Endothelial cell of umbilical vein (primary cell): ENCODE measurements around the gene ETFBKMT. TPM values are rescaled to one million over a fixed set of nuclear protein-coding genes. Genes with fewer than 3 reads are reported as not detected.

Experiments used
- BruUV-seq: library from RNA; stranded (reverse); fragments of 400-500 nt; replicated peaks from 2 replicates; lab custom pipeline; 2021; lab: Mats Ljungman, UMichigan
- CTCF ChIA-PET: fragments of 300-600, 350-600 bp; sonication (Branson Sonifier 250); formaldehyde crosslinking; loops from one replicate; lab custom pipeline; 2021; ENCODE audit warnings: antibody characterized with exemption, inconsistent platforms; lab: Charles Lee
- POLR2A ChIA-PET: fragments of 300-600, 350-600 bp; sonication (Branson Sonifier 250); formaldehyde crosslinking; loops from one replicate; lab custom pipeline; 2021; ENCODE audit warnings: antibody characterized with exemption, inconsistent platforms; lab: Charles Lee
- DNase-seq: peaks from one replicate; pipeline ENCODE4 v3.0.0-alpha.2; 2011; ENCODE audit warnings: low read depth, low spot score
- FAIRE-seq: peaks from 2 replicates; lab custom pipeline; 2011; peaks lifted over from hg19 to GRCh38; lab: Jason Lieb, UNC
- H2AFZ ChIP-seq: 2 replicates; pipeline ENCODE4 v1.6.0; 2012; ENCODE audit warnings: low read depth, low read length, control low read depth, inconsistent platforms
- H3K27ac ChIP-seq: 2 replicates; pipeline ENCODE4 v1.5.1; 2011; ENCODE audit warnings: low read depth, mild to moderate bottlenecking, control low read depth, low read length, moderate library complexity; ENCODE audit not compliant: insufficient read depth
- H3K27me3 ChIP-seq, 2 experiments: 2 replicates each; pipeline versions ENCODE4 v1.6.0 to v1.6.1; 2011; ENCODE audit warnings: low read length in 2 of 2, mixed read lengths in 1 of 2; ENCODE audit not compliant: control insufficient read depth in 2 of 2, insufficient read depth in 2 of 2
- H3K36me3 ChIP-seq, 2 experiments: 2 replicates in 1 of 2; 3 replicates in 1 of 2; pipeline ENCODE4 v1.5.1; 2011; ENCODE audit warnings: low read length in 2 of 2, mild to moderate bottlenecking in 1 of 2, moderate library complexity in 1 of 2; ENCODE audit not compliant: control insufficient read depth in 2 of 2, insufficient read depth in 2 of 2; ENCODE audit errors: extremely low read depth in 1 of 2
- H3K4me1 ChIP-seq: 3 replicates; pipeline ENCODE4 v1.5.1; 2011; ENCODE audit warnings: mild to moderate bottlenecking, low read length; ENCODE audit not compliant: control insufficient read depth, insufficient read depth; ENCODE audit errors: extremely low read depth
- H3K4me2 ChIP-seq: 2 replicates; pipeline ENCODE4 v1.6.1; 2011; ENCODE audit warnings: low read length, control low read depth, mixed read lengths; ENCODE audit not compliant: insufficient read depth
- H3K4me3 ChIP-seq, 3 experiments: fragments of 200-600 bp in 1 of 3; sonication (generic), shearing (Covaris generic) in 1 of 3; replicated peaks in 1 of 3; 2 replicates each; pipeline ENCODE4 v1.5.1; 2011 to 2016; ENCODE audit warnings: control low read depth in 3 of 3, low read length in 3 of 3, mild to moderate bottlenecking in 2 of 3, inconsistent platforms in 1 of 3, low read depth in 1 of 3, moderate library complexity in 1 of 3; ENCODE audit not compliant: insufficient read depth in 1 of 3
- H3K79me2 ChIP-seq: 2 replicates; pipeline ENCODE4 v1.6.0; 2012; ENCODE audit warnings: low read length, inconsistent platforms; ENCODE audit not compliant: control insufficient read depth, insufficient read depth
- H3K9ac ChIP-seq: replicated peaks from 2 replicates; pipeline ENCODE3; 2011; ENCODE audit warnings: low read length, control low read depth; ENCODE audit not compliant: insufficient read depth; ENCODE audit errors: extremely low read depth
- H3K9me1 ChIP-seq: replicated peaks from 3 replicates; pipeline ENCODE4 v1.6.0; 2011; ENCODE audit warnings: mild to moderate bottlenecking, low read length; ENCODE audit not compliant: control insufficient read depth, insufficient read depth; ENCODE audit errors: extremely low read depth
- H3K9me3 ChIP-seq: replicated peaks from 2 replicates; pipeline ENCODE4 v1.5.1; 2012; ENCODE audit warnings: low read length, inconsistent platforms; ENCODE audit not compliant: control insufficient read depth, insufficient read depth
- H4K20me1 ChIP-seq: replicated peaks from 2 replicates; pipeline ENCODE3; 2011; ENCODE audit warnings: mild to moderate bottlenecking, low read length; ENCODE audit not compliant: control insufficient read depth, insufficient read depth; ENCODE audit errors: extremely low read depth
- EZH2 ChIP-seq: IDR thresholded peaks from 2 replicates; pipeline ENCODE4 v1.6.1; 2012; ENCODE audit warnings: borderline replicate concordance, low read depth, mild to moderate bottlenecking, moderate library complexity, low read length, inconsistent platforms; ENCODE audit not compliant: severe bottlenecking
- FOS ChIP-seq: IDR thresholded peaks from 2 replicates; pipeline ENCODE4 v1.6.1; 2011; ENCODE audit warnings: mild to moderate bottlenecking, low read length, moderate library complexity, borderline replicate concordance; ENCODE audit not compliant: insufficient read depth
- GATA2 ChIP-seq: IDR thresholded peaks from 2 replicates; pipeline ENCODE4 v1.7.0; 2011; ENCODE audit warnings: low read depth, mild to moderate bottlenecking, moderate library complexity, mixed read lengths, low read length; ENCODE audit not compliant: insufficient read length, insufficient read depth
- JUN ChIP-seq: IDR thresholded peaks from 2 replicates; pipeline ENCODE4 v1.6.1; 2011; ENCODE audit warnings: borderline replicate concordance, low read depth; ENCODE audit not compliant: insufficient read length, insufficient read depth
- MAX ChIP-seq: IDR thresholded peaks from 2 replicates; pipeline ENCODE4 v1.6.1; 2011; ENCODE audit not compliant: insufficient read depth, insufficient read length
- MYC ChIP-seq: IDR thresholded peaks from one replicate; pipeline ENCODE4 v1.6.1; 2011; ENCODE audit warnings: mild to moderate bottlenecking, low read depth, low read length
- POLR2A ChIP-seq: IDR thresholded peaks from 2 replicates; pipeline ENCODE4 v1.6.1; 2012; ENCODE audit warnings: low read depth, mild to moderate bottlenecking, control low read depth, low read length
- POLR2AphosphoS5 ChIP-seq: IDR thresholded peaks from 2 replicates; pipeline ENCODE4 v1.6.1; 2012; ENCODE audit warnings: low read depth, mild to moderate bottlenecking, control low read depth, low read length, moderate library complexity; ENCODE audit not compliant: insufficient read depth
- dilution Hi-C: fragments of 300-500 bp; cut with MboI; formaldehyde crosslinking; loops from one replicate; pipeline ENCODE4 v1.15.0; 2019; ENCODE audit warnings: low sequenced_read_pairs; ENCODE audit not compliant: extremely low pct_ligation_motif_present
- intact Hi-C: fragments of 100-400 bp; cut with micrococcal nuclease; formaldehyde crosslinking; loops from one replicate; pipeline ENCODE4 v1.10.0; 2022
- polyA plus RNA-seq, 4 experiments: library from polyadenylated mRNA; depleted of rRNA in 3 of 4; stranded (reverse) in 3 of 4; unstranded in 1 of 4; fragments of >200 nt; gene quantifications; 2 replicates each; pipeline versions ENCODE4 v1.2.1 to v1.2.3, GENCODE V29; 2011 to 2012; ENCODE audit warnings: missing spikeins in 1 of 4
- total RNA-seq: library from RNA; stranded (reverse); gene quantifications from 2 replicates; pipeline ENCODE4 v1.2.3, GENCODE V29; 2021
- TF ChIP-seq, protein P1 (sequence below), 2 donors: IDR thresholded peaks; 1 replicate in 1 of 2; 2 replicates in 1 of 2; pipeline ENCODE4 v1.5.1; 2011; ENCODE audit warnings: low read length in 2 of 2, mild to moderate bottlenecking in 2 of 2, moderate library complexity in 2 of 2, control low read depth in 1 of 2, inconsistent platforms in 1 of 2, low read depth in 1 of 2; ENCODE audit not compliant: insufficient read depth in 1 of 2; ENCODE audit errors: extremely low read depth in 1 of 2

ETFBKMT gene
- total and polyA plus RNA-seq, 2 donors (not counting 3 experiments of a cell fraction or from before 2014, with no cell fraction given), result 1.4 to 3.1 TPM

- CTCF ChIA-PET, result interaction anchor here (6.1 kb wide), 1 partner anchor 228 kb away, joined by 140 read pairs; no protein-coding TSS in a partner anchor
- FAIRE-seq (no peak), DNase-seq (no peak)
- no TSS peak for BruUV-seq
- H3K79me2 ChIP-seq, result no peaks in the 10 kb centered on the region
- no peaks in the 10 kb centered on the region for H4K20me1 ChIP-seq
- H3K4me1 ChIP-seq, result peaks cover 5% of the 10 kb centered on the region
- no peaks in the 10 kb centered on the region for H3K36me3 ChIP-seq
- no peak overlapping the region for H3K4me3 ChIP-seq
- dilution Hi-C loops (no loop called here), intact Hi-C loops (no loop called here)
- POLR2A ChIA-PET, result no interaction called here
- no peak overlapping the region for H2AFZ ChIP-seq
- no peak overlapping the region for H3K27ac ChIP-seq
- no peaks in the 10 kb centered on the region for H3K9me1 ChIP-seq
- H3K9me3 ChIP-seq, result no peaks in the 10 kb centered on the region
- no peaks in the 10 kb centered on the region for H3K27me3 ChIP-seq
- TF ChIP-seq, protein P1, sequence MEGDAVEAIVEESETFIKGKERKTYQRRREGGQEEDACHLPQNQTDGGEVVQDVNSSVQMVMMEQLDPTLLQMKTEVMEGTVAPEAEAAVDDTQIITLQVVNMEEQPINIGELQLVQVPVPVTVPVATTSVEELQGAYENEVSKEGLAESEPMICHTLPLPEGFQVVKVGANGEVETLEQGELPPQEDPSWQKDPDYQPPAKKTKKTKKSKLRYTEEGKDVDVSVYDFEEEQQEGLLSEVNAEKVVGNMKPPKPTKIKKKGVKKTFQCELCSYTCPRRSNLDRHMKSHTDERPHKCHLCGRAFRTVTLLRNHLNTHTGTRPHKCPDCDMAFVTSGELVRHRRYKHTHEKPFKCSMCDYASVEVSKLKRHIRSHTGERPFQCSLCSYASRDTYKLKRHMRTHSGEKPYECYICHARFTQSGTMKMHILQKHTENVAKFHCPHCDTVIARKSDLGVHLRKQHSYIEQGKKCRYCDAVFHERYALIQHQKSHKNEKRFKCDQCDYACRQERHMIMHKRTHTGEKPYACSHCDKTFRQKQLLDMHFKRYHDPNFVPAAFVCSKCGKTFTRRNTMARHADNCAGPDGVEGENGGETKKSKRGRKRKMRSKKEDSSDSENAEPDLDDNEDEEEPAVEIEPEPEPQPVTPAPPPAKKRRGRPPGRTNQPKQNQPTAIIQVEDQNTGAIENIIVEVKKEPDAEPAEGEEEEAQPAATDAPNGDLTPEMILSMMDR (IDR thresholded peaks at IDR 0.05; ENCODE audit: extremely low read depth in 1 of 2, insufficient read depth in 1 of 2, low read depth in 1 of 2, low read length in 2 of 2), result no peak
- TF ChIP-seq FOS (no peak), GATA2 (no peak), EZH2 (no peak), JUN (no peak), POLR2A (no peak), MAX (no peak), POLR2AphosphoS5 (no peak), MYC (no peak)
- H3K4me2 ChIP-seq, result no peak overlapping the region
- no peak overlapping the region for H3K9ac ChIP-seq
Measured at GRCh38 chr12:31631809-31632208, 27.7 kb upstream of the ETFBKMT start.
